Stromal cell of bone marrow (primary cell): Measurements from ENCODE around the gene SIPA1.

Source experiments
- DNase-seq: peaks from one replicate; pipeline ENCODE4 v3.0.0-alpha.2; 2012; ENCODE audit warnings: low read depth

SIPA1 gene

DNA sequence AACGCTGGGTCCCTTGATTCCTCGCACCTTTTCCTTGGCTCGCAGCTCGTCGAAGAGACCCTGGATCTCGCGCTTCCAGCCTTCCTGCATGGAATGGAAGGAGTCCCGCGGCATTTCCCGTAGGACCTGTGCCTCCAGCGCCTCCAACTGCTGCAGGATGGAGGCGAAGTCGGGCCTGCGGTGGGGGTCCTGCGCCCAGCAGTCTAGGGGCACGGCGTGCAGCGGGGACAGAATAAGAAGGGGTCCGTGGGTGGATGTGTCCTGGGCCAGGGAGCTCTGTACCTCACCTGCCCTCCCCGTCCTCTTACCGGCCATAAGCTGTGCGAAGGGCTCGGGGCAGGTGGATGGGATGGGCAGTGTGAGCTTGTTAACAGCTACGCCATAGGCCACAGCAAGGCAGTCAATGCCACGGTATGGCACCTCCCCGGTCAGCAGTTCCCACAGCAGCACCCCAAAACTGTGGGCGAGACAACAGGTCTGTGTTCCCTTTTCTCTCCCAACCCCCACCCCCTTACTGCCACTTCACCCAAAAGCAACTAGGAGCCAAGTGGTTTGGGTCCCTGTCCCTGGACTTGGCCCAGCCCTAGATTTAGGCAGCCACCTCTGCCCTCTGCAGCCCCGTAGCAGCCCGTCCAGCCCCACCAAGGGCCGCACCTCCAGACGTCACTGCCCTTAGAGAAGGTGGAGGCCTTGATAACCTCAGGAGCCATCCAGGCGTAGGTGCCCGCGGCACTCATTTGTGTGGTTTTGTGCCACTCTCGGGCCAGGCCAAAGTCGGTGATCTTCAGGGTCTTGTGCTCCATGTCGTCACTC lies 30.1 kb upstream of the SIPA1 start:
- DNase-seq, result no peak

DNA sequence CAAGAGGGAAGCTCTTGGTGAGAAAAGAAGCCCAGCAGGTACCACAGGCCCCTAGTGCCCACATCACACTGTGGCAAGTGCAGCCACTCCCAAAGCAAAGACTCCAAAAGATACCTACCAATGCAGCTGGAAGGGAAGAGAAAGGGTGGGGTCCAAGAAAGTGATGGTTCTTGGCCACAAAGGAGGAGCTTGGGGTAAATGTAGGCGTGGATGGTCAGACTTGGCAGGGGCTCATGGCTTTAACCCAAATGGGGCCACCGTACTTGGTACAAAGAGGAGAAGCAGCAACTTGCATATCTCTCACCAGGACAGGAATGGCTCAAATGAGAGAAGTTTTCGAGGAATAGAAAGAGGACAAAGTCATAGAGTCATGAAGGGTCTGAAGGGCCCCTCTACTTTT lies 28.7 kb upstream of the SIPA1 start:
- no peak for DNase-seq

DNA sequence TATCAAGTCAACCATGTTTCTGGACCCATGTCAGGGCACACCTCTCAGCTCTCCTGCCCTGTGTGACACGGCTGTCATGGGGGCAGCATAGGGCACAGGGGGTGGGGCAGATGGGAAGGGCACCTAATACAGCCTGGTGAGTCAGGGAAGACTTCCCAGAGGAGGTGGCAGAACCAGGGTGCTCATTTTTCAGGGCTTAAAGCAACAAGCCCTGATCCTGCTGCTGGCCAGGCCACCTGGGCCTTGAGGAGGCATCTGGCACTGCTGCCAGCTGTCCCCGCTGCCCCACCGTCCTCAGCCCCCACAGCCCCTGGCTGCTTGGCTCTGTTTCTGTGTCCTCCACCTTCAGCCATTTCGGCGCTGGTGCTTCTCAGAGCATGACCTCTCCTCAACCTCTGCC lies 28.2 kb upstream of the SIPA1 start:
- no peak for DNase-seq

DNA sequence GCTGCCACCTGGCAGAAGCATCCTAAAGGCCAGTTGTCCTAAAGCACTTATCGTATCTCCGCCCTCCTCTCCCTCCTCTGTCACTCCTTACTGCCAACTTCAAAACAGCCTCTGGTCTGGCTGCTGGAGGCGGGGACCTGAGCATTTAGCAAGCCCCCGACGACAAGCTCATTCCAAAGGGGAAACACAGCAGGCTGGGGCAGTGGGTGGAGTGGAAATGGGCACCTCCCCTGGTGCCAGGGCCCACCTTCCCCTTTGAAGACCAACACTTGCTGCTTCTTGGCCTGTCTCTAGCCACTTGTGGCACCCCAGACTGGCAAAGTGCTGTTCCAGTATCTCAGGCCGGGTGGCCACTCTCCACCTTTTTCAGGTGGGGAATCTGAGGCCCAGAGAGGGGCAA lies 27.5 kb upstream of the SIPA1 start:
- no peak for DNase-seq

- no peak for DNase-seq
These were observed 26.7 kb upstream of the SIPA1 start for GRCh38 chr11:65611028-65611757.

DNA sequence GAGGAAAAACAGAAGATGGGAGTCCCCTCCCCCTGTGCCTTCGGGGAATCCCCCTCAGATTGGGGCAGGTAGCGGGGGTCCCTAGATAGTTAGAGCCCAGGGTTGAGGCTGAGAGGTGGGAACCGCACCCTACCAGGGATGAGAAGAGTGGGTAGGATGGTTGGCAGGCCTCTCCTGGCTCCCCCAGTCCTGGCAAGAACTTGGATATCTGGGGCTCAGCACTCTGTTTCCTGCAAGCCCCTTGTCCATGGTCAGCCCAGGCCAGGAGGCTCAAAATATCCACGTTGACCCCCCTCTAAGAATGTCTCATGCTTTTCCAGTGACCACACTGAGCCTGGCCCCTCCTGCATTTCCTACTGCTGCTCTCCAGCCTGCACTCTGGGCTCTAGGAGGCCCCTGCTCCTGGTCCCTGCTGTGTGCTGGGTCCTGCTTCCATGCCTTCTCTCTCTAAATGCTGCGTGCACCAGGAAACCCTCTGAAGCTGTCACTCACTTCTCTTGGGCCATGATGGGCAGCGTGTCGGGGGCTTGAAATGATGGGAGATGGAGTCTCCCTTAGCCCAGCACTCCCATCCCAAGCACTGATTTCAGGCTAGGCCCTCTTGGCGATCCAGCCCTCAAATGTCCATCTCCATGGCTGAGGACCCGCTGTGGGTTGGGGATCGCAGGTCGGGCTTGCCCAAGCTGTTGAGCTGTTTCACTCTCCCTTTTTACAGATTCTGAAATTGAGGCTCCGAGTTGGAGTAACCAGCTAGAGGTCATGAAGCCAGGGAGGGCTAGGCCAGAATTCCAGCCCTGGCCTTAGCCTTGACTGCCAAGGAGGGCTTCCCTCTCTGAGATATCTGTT lies 25.9 kb upstream of the SIPA1 start:
- DNase-seq, result no peak

DNA sequence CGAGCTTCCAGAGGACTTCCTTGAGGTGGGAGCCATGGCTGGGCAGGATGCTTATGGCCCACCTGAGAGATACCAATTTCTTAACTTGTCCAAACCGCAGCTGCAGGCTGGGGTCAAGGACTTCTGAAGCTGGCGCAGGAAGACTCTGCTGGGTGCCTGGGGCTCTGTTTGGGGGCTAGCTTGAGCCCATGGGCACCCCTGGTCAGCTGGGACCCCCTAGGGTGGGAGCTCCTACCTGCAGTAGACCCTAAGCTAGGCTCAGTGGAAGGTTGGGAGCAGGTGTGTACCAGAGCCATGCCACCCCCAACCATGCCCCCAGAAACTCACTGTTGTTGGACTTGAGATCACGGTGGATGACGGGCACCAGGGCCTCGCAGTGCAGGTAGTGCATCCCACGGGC lies 25.2 kb upstream of the SIPA1 start:
- DNase-seq, result no peak

DNA sequence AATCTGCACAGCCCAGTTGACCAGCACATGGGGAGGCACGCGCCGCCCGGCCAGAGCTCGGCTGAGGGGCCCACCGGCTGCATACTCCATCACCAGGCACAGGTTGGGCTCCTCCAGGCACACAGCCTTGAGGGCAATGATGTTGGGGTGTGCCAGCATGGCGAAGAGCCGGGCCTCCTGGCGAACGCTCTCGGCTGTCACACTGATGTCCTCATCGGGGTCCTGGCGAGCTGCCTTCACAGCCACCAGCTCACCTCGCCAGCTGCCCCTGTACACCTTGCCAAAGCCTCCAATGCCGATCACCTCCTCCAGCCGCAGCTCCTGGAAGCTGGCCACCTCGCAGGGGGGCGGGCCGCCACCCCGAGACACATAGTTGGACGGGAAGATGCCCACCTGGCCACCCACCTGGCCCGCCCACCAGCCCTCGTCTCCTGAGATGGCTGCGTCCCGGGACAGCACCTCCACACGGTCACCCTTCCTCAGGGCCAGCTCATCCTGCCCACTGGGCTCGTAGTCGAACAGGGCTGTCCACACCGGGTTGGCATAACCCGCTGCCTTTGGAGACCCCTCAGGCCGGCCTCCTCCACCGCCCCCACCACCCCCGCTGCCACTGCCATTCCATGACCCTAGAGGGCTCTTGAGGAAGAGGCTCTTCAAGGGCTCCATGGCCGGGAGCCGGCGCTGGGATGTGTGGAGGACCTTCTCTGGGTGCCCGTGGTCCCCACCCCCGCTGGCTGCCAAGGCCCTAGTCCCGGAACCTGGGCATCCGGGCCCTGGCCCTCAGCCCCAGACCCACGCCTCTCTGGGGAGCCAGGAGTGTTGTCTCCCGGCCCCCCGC lies 24.6 kb upstream of the SIPA1 start:
- no peak for DNase-seq

DNA sequence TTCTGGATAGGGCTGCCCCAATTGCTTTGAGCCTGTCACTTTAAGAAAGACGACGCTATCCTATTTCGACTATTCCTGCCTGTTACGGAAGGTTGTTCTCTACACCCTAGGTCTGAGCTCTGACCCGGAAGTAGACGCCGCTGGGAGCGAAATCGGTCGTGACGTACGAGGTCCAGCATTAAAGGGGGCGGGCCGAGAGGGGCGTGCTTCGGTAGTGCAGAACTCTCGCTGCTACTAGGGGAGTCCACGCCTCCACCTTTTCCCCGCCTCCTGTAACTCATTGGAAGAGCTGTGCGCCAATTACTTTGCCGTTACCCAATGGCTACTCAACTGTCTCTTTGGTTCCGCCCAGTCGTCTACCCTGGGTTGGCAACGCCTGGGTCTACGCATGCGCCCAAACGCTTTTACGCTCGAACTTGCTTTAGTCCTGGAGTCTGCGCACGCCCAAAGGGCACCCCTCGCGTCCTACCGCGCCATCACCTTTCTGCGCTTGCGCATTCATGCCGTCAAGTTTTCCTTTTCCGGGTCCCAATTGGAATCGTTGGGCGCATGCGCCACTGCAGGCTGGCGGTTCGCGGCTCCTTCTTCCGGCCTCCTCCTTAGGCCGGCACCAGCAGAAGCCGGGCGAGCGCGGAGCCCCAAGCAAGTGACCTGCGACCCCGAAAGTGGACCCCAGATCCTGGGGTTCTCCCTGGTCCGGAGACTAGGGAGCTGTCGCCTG lies 22.5 kb upstream of the SIPA1 start, which contains the start of gene PCNX3:
TSS of gene PCNX3 (plus strand) at position 548 of the 721 bp plus-strand sequence. CDS start 536 bp downstream, outside the sequence.
- DNase-seq, result peak; percentile 100

DNA sequence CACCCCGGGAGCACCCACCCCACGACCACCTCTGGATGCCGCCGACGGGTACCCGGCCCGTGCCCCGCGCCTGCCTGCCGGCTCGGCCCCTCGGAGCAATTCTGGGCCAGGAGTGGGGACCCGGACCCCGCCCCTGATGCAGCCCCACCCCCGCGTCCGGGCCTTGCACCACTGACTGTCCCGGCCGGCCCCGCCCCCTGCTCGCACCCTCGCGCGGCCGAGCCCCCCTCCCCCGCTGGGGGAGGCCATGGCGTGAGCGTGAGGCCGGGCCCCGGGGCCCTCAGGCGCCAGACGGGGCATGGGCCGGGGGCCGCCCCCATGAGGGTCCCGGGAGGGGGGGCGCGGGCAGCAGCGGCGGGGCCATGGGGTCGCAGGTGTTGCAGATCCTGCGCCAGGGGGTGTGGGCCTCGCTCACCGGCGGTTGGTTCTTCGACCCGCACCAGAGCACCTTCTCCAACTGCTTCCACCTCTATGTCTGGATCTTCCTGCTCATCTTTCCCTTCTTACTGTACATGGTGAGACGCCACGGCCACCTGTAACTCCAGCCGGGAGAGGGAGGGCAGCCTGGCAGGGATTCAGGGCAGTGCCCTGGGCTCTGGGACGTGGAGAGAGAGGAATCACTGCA lies 21.8 kb upstream of the SIPA1 start:
- no peak for DNase-seq

- no peak for DNase-seq
These were observed 21.3 kb upstream of the SIPA1 start for GRCh38 chr11:65616575-65617001.

DNA sequence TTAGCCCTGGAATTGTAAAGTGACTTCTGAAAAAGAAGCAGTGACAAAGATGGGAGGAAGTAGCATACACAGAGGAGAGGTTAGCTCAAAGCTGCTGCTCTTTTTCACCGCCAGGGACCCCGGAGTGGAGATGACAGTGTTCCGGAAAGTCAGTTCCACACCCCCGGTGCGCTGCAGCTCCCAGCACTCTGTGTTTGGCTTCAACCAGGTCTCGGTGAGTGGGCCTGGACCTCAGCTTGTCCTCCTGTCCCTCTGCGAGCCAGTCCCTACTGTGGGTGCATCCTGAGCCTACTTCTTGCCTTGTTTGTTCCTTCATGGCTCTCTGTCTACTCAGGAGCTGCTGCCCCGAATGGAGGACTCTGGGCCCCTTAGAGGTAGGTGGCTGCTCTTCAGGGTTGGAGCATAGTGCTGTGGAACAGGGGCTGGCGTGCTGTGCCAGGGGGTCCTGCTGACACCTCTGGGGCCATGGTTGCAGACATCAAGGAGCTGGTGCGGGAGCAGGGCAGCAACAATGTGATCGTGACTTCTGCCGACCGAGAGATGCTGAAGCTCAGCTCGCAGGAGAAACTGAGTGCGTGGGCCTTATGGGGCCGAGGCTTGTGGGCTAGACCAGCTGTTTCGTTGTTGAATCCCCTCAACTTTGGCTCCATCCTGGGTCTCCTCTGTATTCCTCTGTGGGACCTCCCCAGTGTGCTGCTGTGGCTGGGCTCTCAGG lies 20.6 kb upstream of the SIPA1 start:
- DNase-seq, result no peak

DNA sequence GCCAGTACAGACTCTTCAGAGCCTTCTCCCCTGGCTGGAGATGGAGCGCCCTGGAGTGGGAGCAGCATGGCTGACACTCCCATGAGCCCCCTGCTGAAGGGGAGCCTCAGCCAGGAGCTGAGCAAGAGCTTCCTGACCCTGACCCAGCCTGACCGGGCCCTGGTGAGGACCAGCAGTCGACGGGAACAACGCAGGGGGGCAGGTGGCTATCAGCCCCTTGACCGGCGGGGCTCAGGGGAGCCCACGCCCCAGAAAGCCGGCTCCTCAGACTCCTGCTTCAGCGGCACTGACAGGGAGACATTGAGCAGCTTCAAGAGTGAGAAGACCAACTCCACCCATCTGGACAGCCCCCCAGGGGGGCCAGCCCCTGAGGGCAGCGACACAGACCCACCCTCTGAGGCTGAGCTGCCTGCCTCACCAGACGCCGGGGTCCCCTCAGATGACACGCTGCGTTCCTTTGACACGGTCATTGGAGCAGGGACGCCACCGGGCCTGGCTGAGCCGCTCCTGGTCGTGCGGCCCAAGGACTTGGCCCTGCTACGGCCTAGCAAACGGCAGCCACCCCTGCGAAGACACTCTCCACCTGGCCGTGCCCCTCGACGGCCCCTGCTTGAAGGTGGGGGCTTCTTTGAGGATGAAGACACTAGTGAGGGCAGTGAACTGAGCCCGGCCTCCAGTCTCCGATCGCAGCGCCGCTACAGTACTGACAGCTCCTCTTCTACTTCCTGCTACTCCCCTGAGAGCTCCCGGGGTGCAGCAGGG lies 19.7 kb upstream of the SIPA1 start:
- no peak for DNase-seq

DNA sequence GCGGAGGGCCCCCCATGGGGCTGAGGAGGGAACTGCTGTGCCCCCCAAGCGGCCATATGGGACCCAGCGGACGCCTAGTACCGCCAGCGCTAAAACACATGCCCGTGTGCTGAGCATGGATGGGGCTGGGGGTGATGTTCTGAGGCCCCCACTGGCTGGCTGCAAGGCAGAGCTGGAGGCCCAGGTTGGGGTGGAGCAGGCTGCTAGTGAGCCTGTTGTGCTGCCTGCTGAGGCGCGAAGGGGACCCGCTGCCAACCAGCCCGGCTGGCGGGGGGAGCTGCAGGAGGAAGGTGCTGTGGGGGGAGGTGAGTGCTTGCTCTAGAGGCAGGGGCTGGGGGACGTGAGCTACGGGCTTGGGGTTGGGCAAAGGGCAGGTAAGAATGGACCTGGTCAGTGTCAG lies 19.1 kb upstream of the SIPA1 start:
- DNase-seq, result no peak

- DNase-seq, result no peak
These were observed 18.5 kb upstream of the SIPA1 start for GRCh38 chr11:65619281-65619928.

DNA sequence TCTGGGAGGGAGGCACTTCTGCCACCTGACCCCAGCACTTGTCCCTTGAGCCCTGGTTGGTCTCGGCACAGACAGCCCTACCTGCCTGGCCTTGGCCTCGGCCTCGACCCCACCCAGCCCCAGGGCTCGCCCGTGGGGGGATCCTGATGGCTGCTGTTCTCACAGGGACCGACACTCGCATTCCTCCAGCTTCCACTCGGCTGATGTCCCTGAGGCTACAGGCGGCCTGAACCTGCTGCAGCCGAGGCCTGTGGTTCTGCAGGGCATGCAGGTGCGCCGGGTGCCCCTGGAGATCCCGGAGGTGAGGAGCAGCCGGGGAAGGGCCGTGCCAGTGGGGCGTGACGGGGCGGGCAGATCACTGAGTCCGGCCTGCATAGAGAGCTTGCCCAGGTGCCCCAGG lies 17.2 kb upstream of the SIPA1 start:
- DNase-seq, result no peak

DNA sequence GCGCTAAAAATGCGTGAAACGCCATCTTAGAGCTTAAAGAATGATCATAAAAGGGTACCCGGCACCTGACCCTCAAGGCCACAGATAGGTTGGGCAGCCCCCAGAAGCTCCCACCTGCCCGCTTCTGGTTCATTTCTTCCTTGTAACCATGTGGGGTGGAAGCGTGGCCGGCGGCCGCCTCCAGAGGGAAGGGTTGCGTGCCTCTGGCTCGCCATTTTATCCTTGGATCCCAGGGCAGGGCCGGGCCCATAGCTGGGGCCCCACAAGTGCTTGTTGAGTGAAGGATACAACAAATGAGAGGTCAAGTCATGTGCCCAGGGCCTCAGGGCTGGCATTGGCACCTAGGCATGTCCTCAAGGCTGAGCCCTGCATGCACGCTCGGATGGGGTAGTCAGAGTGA lies 16.4 kb upstream of the SIPA1 start:
- no peak for DNase-seq

DNA sequence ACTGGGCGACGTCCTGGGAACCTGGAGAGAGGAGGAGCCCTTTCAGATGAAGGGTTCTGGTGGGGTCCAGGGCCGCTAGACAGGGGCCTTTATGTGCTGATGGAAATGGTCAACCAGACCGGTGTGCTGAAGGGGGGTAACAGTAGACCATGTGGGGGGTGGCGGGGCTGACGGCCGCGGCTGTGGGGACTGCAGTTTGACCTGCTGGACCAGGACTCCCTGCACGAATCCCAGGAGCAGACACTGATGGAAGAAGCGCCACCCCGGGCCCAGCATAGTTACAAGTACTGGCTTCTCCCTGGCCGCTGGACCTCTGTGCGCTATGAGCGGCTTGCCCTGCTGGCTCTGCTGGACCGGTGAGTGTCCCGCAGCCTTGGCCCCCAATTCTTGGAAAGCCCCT lies 15.9 kb upstream of the SIPA1 start:
- no peak for DNase-seq

DNA sequence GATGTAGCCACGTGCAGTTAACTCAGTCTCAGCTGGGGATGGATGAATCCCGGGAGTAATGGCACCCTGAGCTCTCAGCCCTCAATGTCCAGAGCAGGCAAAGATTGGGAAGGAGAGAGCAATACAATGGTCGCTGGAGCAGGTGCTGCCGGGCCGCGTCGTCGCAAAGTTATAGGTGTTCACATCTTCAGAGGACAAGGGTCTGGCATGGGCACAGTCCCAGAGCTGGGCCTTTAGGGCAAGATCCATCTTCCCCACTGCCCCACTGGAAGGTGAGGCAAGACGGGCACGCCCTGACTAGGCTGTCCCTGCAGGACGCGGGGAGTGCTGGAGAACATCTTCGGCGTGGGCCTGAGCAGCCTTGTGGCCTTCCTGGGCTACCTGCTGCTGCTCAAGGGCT lies 14.7 kb upstream of the SIPA1 start:
- DNase-seq, result no peak
